ENCODE measurements around the gene SPATA17. TPM values are rescaled to one million over a fixed set of nuclear protein-coding genes. Genes with fewer than 3 reads are reported as not detected.
A peak's percentile ranks its signal among the peaks of the same experiment; 100 is the strongest.

The SPATA17 gene
- total and polyA plus RNA-seq, 10 donors: 0.06 to 0.10 TPM; not detected in 8

- Histone ChIP-seq H3K4me3 (no peak overlapping the region), H3K9me3 (no peaks in the 10 kb centered on the region), H3K27ac (no peak overlapping the region), H3K4me1 (no peaks in the 10 kb centered on the region), H3K27me3 (replicated peaks in 1 of 7) (no peaks in the 10 kb centered on the region), H3K36me3 (no peaks in the 10 kb centered on the region)
- WGBS, 5 donors: 88 to 98% (median 95%) methylated on average over 4 of the region's 4 CpGs
- intact Hi-C loops (cut with DNase I; ENCODE audit: low total_unique reads): no loop called here
- no peak for DNase-seq
- no peak for TF ChIP-seq POLR2AphosphoS5 (IDR thresholded peaks at IDR 0.05)
- TF ChIP-seq POLR2A (IDR thresholded peaks at IDR 0.05): no peak
- no peak for TF ChIP-seq CTCF (IDR thresholded peaks at IDR 0.05 in 8 of 11, conservative IDR thresholded peaks at IDR 0.05 in 3 of 11)
Measured at GRCh38 chr1:217650674-217651073, 19.5 kb downstream of the SPATA17 start.

- Histone ChIP-seq H3K4me1 (no peaks in the 10 kb centered on the region), H3K27ac (no peak overlapping the region), H3K27me3 (replicated peaks in 1 of 7) (no peaks in the 10 kb centered on the region), H3K9me3 (no peaks in the 10 kb centered on the region), H3K36me3 (no peaks in the 10 kb centered on the region), H3K4me3 (no peak overlapping the region)
- no peak for TF ChIP-seq POLR2AphosphoS5 (IDR thresholded peaks at IDR 0.05)
- TF ChIP-seq POLR2A (IDR thresholded peaks at IDR 0.05): no peak
- TF ChIP-seq CTCF (IDR thresholded peaks at IDR 0.05 in 8 of 11, conservative IDR thresholded peaks at IDR 0.05 in 3 of 11): peak in 6 of 11 experiments; percentile 11 to 32 (median 18)
- intact Hi-C loops (cut with DNase I; ENCODE audit: low total_unique reads): no loop called here
- no peak for DNase-seq
- WGBS, 5 donors: 64 to 72% (median 69%) methylated on average over 5 of the region's 5 CpGs
Measured at GRCh38 chr1:217660353-217661062, 29.4 kb downstream of the SPATA17 start.

- intact Hi-C loops (cut with DNase I; ENCODE audit: low total_unique reads): no loop called here
- Histone ChIP-seq H3K4me1 (no peaks in the 10 kb centered on the region), H3K36me3 (no peaks in the 10 kb centered on the region), H3K27me3 (replicated peaks in 1 of 7) (no peaks in the 10 kb centered on the region), H3K27ac (no peak overlapping the region), H3K9me3 (no peaks in the 10 kb centered on the region), H3K4me3 (no peak overlapping the region)
- TF ChIP-seq POLR2A (IDR thresholded peaks at IDR 0.05) (no peak), CTCF (IDR thresholded peaks at IDR 0.05 in 8 of 11, conservative IDR thresholded peaks at IDR 0.05 in 3 of 11) (no peak), POLR2AphosphoS5 (IDR thresholded peaks at IDR 0.05) (no peak)
- no peak for DNase-seq
Measured at GRCh38 chr1:217661407-217661806, 30.3 kb downstream of the SPATA17 start.

GRCh38 chr1:217668351-217668940 lies 37.3 kb downstream of the SPATA17 start:
- intact Hi-C loops (cut with DNase I; ENCODE audit: low total_unique reads): no loop called here
- Histone ChIP-seq H3K9me3 (no peaks in the 10 kb centered on the region), H3K4me3 (no peak overlapping the region), H3K36me3 (no peaks in the 10 kb centered on the region), H3K4me1 (no peaks in the 10 kb centered on the region), H3K27me3 (replicated peaks in 1 of 7) (no peaks in the 10 kb centered on the region), H3K27ac (no peak overlapping the region)
- 55 to 76% (median 64%) methylated on average over 2 of the region's 2 CpGs for WGBS, 5 donors
- TF ChIP-seq POLR2AphosphoS5 (IDR thresholded peaks at IDR 0.05): no peak
- no peak for TF ChIP-seq CTCF (IDR thresholded peaks at IDR 0.05 in 8 of 11, conservative IDR thresholded peaks at IDR 0.05 in 3 of 11)
- no peak for TF ChIP-seq POLR2A (IDR thresholded peaks at IDR 0.05)
- no peak for DNase-seq

Measured in spleen (tissue), 11 donors.